Glutamatergic neuron (in vitro differentiated cells): ENCODE results near the gene HBZ. TPM values are rescaled to one million over a fixed set of nuclear protein-coding genes. Genes with fewer than 3 reads are reported as not detected.

Experiments
- DNase-seq: peaks from one replicate; pipeline ENCODE4 v3.0.0; 2022
- H3K27ac Mint-ChIP-seq: one replicate; pipeline ENCODE4 v1.8.0; 2020; ENCODE audit warnings: mild to moderate bottlenecking, mixed read lengths, inconsistent platforms; ENCODE audit not compliant: unreplicated experiment
- H3K27me3 Mint-ChIP-seq: one replicate; pipeline ENCODE4 v1.8.0; 2020; ENCODE audit warnings: mild to moderate bottlenecking, moderate library complexity, mixed read lengths, inconsistent platforms; ENCODE audit not compliant: unreplicated experiment
- H3K36me3 Mint-ChIP-seq: one replicate; pipeline ENCODE4 v1.8.0; 2020; ENCODE audit warnings: mild to moderate bottlenecking, mixed read lengths, inconsistent platforms; ENCODE audit not compliant: unreplicated experiment
- H3K4me1 Mint-ChIP-seq: one replicate; pipeline ENCODE4 v1.8.0; 2020; ENCODE audit warnings: mild to moderate bottlenecking, low read depth, mixed read lengths, inconsistent platforms; ENCODE audit not compliant: unreplicated experiment
- H3K4me3 Mint-ChIP-seq: one replicate; pipeline ENCODE4 v1.8.0; 2020; ENCODE audit warnings: mild to moderate bottlenecking, mixed read lengths, inconsistent platforms; ENCODE audit not compliant: unreplicated experiment
- H3K9me3 Mint-ChIP-seq: one replicate; pipeline ENCODE4 v1.8.0; 2020; ENCODE audit warnings: mild to moderate bottlenecking, moderate library complexity, mixed read lengths, inconsistent platforms; ENCODE audit not compliant: unreplicated experiment
- CTCF ChIP-seq: fragments of 200-600 bp; sonication (generic); IDR thresholded peaks from one replicate; pipeline ENCODE4 v1.5.0; 2021; ENCODE audit not compliant: partially characterized antibody, unreplicated experiment
- total RNA-seq: library from RNA; stranded (reverse); fragmentation: NEBNext Ultra II Directional; extraction: Animal tissue kit (Norgen Biotek cat#: 25700); gene quantifications from one replicate; pipeline ENCODE4 v1.2.1, GENCODE V29; 2021; ENCODE audit not compliant: unreplicated experiment

HBZ gene
- total RNA-seq, 1 donor from 2014 or later = not detected

- no peak overlapping the region for H3K27ac Mint-ChIP-seq
These were observed 34.9 kb downstream of the HBZ start for GRCh38 chr16:187330-187729.

GRCh38 chr16:188674-189073, 36.2 kb downstream of the HBZ start:
- Mint-ChIP-seq H3K27ac (no peak overlapping the region), H3K27me3 (peaks cover 9% of the 10 kb centered on the region), H3K9me3 (peaks cover 6% of the 10 kb centered on the region), H3K4me3 (no peak overlapping the region), H3K4me1 (no peaks in the 10 kb centered on the region), H3K36me3 (no peaks in the 10 kb centered on the region)
- TF ChIP-seq CTCF = no peak
- DNase-seq = no peak

More at GRCh38 chr16:187330-187729, 34.9 kb downstream of the HBZ start:
- no peak for TF ChIP-seq CTCF
- Mint-ChIP-seq H3K36me3 (no peaks in the 10 kb centered on the region), H3K27me3 (peaks cover 7% of the 10 kb centered on the region), H3K4me1 (no peaks in the 10 kb centered on the region), H3K4me3 (no peak overlapping the region), H3K9me3 (peaks cover 4% of the 10 kb centered on the region)
- DNase-seq = no peak

GRCh38 chr16:189604-190186, 37.3 kb downstream of the HBZ start:
- no peaks in the 10 kb centered on the region for H3K4me1 Mint-ChIP-seq
- peaks cover 6% of the 10 kb centered on the region for H3K9me3 Mint-ChIP-seq
- no peak for DNase-seq
- H3K27ac Mint-ChIP-seq = no peak overlapping the region
- no peak overlapping the region for H3K4me3 Mint-ChIP-seq
- H3K36me3 Mint-ChIP-seq = no peaks in the 10 kb centered on the region
- peaks cover 9% of the 10 kb centered on the region for H3K27me3 Mint-ChIP-seq
- no peak for TF ChIP-seq CTCF

GRCh38 chr16:191831-192230, 39.4 kb downstream of the HBZ start:
- Mint-ChIP-seq H3K27me3 (peaks cover 9% of the 10 kb centered on the region), H3K4me3 (no peak overlapping the region), H3K27ac (peak overlapping the region; percentile 55), H3K36me3 (no peaks in the 10 kb centered on the region), H3K4me1 (no peaks in the 10 kb centered on the region), H3K9me3 (peaks cover 4% of the 10 kb centered on the region)
- no peak for TF ChIP-seq CTCF
- DNase-seq = no peak

GRCh38 chr16:192686-193085, 40.2 kb downstream of the HBZ start:
- H3K27me3 Mint-ChIP-seq = peaks cover 10% of the 10 kb centered on the region
- peak overlapping the region; percentile 41 for H3K27ac Mint-ChIP-seq
- TF ChIP-seq CTCF = no peak
- H3K36me3 Mint-ChIP-seq = no peaks in the 10 kb centered on the region
- no peak overlapping the region for H3K4me3 Mint-ChIP-seq
- no peak for DNase-seq
- H3K4me1 Mint-ChIP-seq = no peaks in the 10 kb centered on the region
- H3K9me3 Mint-ChIP-seq = peaks cover 4% of the 10 kb centered on the region
